ENCODE results near the gene SWI5. TPM values are rescaled to one million over a fixed set of nuclear protein-coding genes. Genes with fewer than 3 reads are reported as not detected.

SWI5 gene
- total RNA-seq, 4 donors from 2014 or later: 16.2 to 26.6 (median 21.0) TPM

DNA sequence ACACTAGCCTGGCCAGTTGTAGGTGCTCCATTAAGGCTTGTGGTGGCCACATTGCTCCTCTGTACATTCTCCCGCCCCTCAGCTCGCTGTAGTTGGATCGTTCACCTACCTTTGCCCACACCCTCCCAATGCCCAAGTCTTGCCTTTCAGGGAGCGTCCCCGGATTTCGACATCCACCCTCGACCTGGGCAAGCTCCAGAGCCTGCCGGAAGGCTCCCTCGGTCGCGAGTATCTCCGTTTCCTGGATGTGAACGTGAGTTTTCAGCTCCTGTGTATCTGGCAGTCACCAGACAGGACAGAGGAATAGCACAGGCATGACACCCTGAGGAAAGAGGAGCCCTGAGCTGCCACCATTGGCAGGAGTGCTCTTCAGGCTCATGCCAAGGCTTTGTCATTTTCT, 49.6 kb downstream of the SWI5 start:
- 90% methylated on average over 13 of the region's 13 CpGs for WGBS
- peaks cover 24 to 39% (median 27%) of the 10 kb centered on the region in 4 donors for H3K4me1 ChIP-seq
- H3K27ac ChIP-seq (replicated peaks in 1 of 4): no peak overlapping the region
- TF ChIP-seq POLR2AphosphoS5 (IDR thresholded peaks at IDR 0.05) (no peak), POLR2A (IDR thresholded peaks at IDR 0.05; ENCODE audit: low read depth) (no peak)
- intact Hi-C loops (cut with DNase I): no loop called here
- H3K36me3 ChIP-seq: peaks cover 19 to 61% (median 48%) of the 10 kb centered on the region in 4 donors
- H3K27me3 ChIP-seq: no peaks in the 10 kb centered on the region
- no peaks in the 10 kb centered on the region for H3K9me3 ChIP-seq
- no peak overlapping the region for H3K4me3 ChIP-seq
- DNase-seq (ENCODE audit: extremely low spot score): no peak

DNA sequence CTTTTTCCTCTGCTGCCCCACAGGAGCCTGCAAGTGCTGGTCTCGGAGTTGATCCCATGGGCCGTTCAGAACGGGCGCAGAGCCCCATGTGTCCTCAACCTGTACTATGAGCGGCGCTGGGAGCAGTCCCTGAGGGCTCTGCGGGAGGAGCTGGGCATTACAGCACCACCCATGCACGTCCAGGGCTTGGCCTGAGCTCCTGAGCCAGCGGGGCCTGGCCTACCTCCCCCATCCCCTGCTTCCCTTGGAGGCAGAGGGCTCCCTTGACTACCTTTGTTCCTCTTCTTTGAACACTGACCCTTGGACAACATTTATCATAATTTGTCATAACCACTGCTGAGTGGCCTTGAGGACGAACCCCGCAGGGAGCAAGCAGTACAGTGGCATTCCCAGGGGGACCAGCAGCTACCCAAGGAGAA, 57.4 kb downstream of the SWI5 start:
- no peak overlapping the region for H3K4me3 ChIP-seq
- H3K4me1 ChIP-seq: no peaks in the 10 kb centered on the region
- no peak for TF ChIP-seq POLR2A (IDR thresholded peaks at IDR 0.05; ENCODE audit: low read depth)
- no peak for TF ChIP-seq EP300 (IDR thresholded peaks at IDR 0.05)
- TF ChIP-seq POLR2AphosphoS5 (IDR thresholded peaks at IDR 0.05): no peak
- TF ChIP-seq, protein P1, sequence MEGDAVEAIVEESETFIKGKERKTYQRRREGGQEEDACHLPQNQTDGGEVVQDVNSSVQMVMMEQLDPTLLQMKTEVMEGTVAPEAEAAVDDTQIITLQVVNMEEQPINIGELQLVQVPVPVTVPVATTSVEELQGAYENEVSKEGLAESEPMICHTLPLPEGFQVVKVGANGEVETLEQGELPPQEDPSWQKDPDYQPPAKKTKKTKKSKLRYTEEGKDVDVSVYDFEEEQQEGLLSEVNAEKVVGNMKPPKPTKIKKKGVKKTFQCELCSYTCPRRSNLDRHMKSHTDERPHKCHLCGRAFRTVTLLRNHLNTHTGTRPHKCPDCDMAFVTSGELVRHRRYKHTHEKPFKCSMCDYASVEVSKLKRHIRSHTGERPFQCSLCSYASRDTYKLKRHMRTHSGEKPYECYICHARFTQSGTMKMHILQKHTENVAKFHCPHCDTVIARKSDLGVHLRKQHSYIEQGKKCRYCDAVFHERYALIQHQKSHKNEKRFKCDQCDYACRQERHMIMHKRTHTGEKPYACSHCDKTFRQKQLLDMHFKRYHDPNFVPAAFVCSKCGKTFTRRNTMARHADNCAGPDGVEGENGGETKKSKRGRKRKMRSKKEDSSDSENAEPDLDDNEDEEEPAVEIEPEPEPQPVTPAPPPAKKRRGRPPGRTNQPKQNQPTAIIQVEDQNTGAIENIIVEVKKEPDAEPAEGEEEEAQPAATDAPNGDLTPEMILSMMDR (IDR thresholded peaks at IDR 0.05): no peak
- intact Hi-C loops (cut with DNase I): no loop called here
- 100% methylated on average over 2 of the region's 11 CpGs for WGBS
- DNase-seq (ENCODE audit: extremely low spot score): no peak
- H3K9me3 ChIP-seq: no peaks in the 10 kb centered on the region
- H3K36me3 ChIP-seq: peaks cover 4 to 63% (median 46%) of the 10 kb centered on the region in 4 donors
- no peak overlapping the region for H3K27ac ChIP-seq (replicated peaks in 1 of 4)
- no peaks in the 10 kb centered on the region for H3K27me3 ChIP-seq

DNA sequence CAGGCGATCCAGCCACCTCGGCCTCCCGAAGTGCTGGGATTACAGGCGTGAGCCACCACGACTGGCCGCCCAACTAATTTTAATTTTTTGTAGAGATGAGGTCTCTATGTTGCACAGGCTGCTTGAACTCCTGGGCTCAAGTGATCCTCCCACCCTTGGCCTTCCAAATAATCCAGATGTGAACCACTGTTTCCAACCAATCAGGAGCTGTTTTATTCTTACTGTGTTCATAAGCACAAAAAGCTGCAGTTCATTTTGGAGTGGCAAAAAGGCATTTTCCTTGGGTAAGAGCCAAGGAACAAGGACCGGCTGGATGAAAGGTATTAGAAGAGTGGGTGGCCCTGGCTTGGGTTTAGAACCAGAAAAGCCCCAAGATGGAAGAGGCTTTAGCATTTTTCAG, 59.1 kb downstream of the SWI5 start:
- no peak overlapping the region for H3K4me3 ChIP-seq
- intact Hi-C loops (cut with DNase I): no loop called here
- H3K4me1 ChIP-seq: peaks cover 0 to 6% (median 6%) of the 10 kb centered on the region in 4 donors
- TF ChIP-seq, protein P1 (IDR thresholded peaks at IDR 0.05): no peak
- TF ChIP-seq POLR2AphosphoS5 (IDR thresholded peaks at IDR 0.05) (no peak), POLR2A (IDR thresholded peaks at IDR 0.05; ENCODE audit: low read depth) (no peak), EP300 (IDR thresholded peaks at IDR 0.05) (no peak)
- H3K9me3 ChIP-seq: no peaks in the 10 kb centered on the region
- H3K36me3 ChIP-seq: peaks cover 0 to 48% (median 36%) of the 10 kb centered on the region in 4 donors
- no peak for DNase-seq (ENCODE audit: extremely low spot score)
- no peaks in the 10 kb centered on the region for H3K27me3 ChIP-seq
- 93% methylated on average over 7 of the region's 7 CpGs for WGBS
- no peak overlapping the region for H3K27ac ChIP-seq (replicated peaks in 1 of 4)

DNA sequence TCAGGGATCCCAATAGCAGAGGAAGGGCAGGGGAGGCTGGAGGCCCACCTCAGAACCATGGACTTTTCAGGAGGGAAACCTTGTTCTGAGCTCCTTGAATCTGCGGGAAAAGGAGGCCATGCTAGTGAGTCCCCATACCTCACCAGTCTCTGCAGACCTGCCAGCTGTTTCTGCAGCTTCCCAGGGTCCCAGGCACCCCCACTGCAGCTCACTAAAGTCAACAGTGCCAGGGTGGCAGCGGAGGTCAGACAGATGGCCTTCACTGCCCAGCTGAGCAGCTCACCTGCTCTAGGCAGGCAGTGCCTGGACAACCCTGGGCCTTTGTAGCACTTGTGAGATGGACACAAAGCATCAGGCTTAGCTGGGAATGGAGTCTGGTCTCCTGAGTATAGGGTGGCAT, 59.8 kb downstream of the SWI5 start:
- Histone ChIP-seq H3K27ac (replicated peaks in 1 of 4) (no peak overlapping the region), H3K4me3 (no peak overlapping the region), H3K4me1 (peaks cover under 1 to 10% (median 9%) of the 10 kb centered on the region in 4 donors), H3K9me3 (no peaks in the 10 kb centered on the region), H3K27me3 (no peaks in the 10 kb centered on the region), H3K36me3 (peaks cover 0 to 41% (median 34%) of the 10 kb centered on the region in 4 donors)
- intact Hi-C loops (cut with DNase I): no loop called here
- TF ChIP-seq EP300 (IDR thresholded peaks at IDR 0.05) (no peak), POLR2AphosphoS5 (IDR thresholded peaks at IDR 0.05) (no peak), POLR2A (IDR thresholded peaks at IDR 0.05; ENCODE audit: low read depth) (no peak)
- TF ChIP-seq, protein P1 (IDR thresholded peaks at IDR 0.05): no peak
- DNase-seq (ENCODE audit: extremely low spot score): no peak
- no CpG with 5 or more reads among the region's 2 CpGs for WGBS

DNA sequence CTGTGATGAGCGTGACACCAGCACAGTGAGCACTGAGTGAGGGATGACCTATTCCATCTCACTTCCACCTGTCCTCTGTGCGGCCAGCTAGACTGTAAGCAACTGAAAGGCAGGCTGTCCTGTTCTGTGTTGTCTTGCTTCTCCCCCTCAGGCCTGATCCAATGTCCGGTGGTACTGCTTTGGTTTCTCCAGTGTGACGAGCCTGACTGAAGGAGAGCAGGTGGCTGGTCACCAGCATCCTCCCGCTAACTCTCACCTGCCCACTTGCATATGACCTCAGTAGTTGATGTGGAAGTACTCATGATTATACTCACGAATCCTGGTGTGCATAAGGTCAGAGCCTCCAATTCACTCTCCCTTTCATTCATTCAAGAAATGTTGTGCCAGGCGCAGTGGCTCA, 61.9 kb downstream of the SWI5 start:
- no peak for DNase-seq (ENCODE audit: extremely low spot score)
- Histone ChIP-seq H3K4me1 (peaks cover 4 to 26% (median 20%) of the 10 kb centered on the region in 4 donors), H3K27ac (replicated peaks in 1 of 4) (no peak overlapping the region), H3K27me3 (no peaks in the 10 kb centered on the region), H3K4me3 (no peak overlapping the region), H3K9me3 (no peaks in the 10 kb centered on the region), H3K36me3 (peaks cover 2 to 30% (median 25%) of the 10 kb centered on the region in 4 donors)
- intact Hi-C loops (cut with DNase I): no loop called here
- 94% methylated on average over 7 of the region's 7 CpGs for WGBS
- TF ChIP-seq POLR2AphosphoS5 (IDR thresholded peaks at IDR 0.05): no peak

Small RNAs within 50 kb of the gene (small RNA-seq; reads per million reads assigned to genes)
- gene MIR199B: 20.1 to 34.5 (median 22.0) reads per million in 3 donors
- gene MIR3154: 0 reads per million in 3 donors

Other genes starting within 250 kb of the SWI5 start
- 10 to 100 TPM in 2 of 4 donors, 1 to 10 TPM in 2; 5.4 to 12.0 (median 9.7) TPM for gene NAIF1, start 209.0 kb upstream of the SWI5 start, total RNA-seq
- 100 to 1,000 TPM in 1 of 4 donors, 10 to 100 TPM in 3; 14.5 to 140 (median 21.3) TPM for gene SLC25A25, start 208.0 kb upstream of the SWI5 start, total RNA-seq
- gene PTGES2, start 148.5 kb upstream of the SWI5 start, total RNA-seq: 10 to 100 TPM; 58.0 to 72.7 (median 60.5) TPM
- 1 to 10 TPM in 1 of 4 donors, under 1 TPM in 1, not detected in 2; 0.83 to 6.2 TPM for gene LCN2, start 126.8 kb upstream of the SWI5 start, total RNA-seq
- 100 to 1,000 TPM; 132 to 213 (median 148) TPM for gene BBLN, start 116.0 kb upstream of the SWI5 start, total RNA-seq
- 100 to 1,000 TPM in 1 of 4 donors, 10 to 100 TPM in 3; 57.5 to 110 (median 73.2) TPM for gene CIZ1, start 84.7 kb upstream of the SWI5 start, total RNA-seq
- 10 to 100 TPM; 10.9 to 27.0 (median 16.8) TPM for gene DNM1, start 72.9 kb upstream of the SWI5 start, total RNA-seq
- 100 to 1,000 TPM in 2 of 4 donors, 10 to 100 TPM in 2; 71.1 to 108 (median 101) TPM for gene GOLGA2, start 269 bp upstream of the SWI5 start, total RNA-seq
- gene TRUB2, start 46.2 kb downstream of the SWI5 start, total RNA-seq: 10 to 100 TPM in 1 of 4 donors, 1 to 10 TPM in 3; 5.4 to 13.2 (median 9.5) TPM
- 10 to 100 TPM; 23.3 to 37.6 (median 30.1) TPM for gene COQ4, start 46.6 kb downstream of the SWI5 start, total RNA-seq
- gene SLC27A4, start 64.3 kb downstream of the SWI5 start, total RNA-seq: 10 to 100 TPM; 15.8 to 35.6 (median 25.5) TPM
- gene URM1, start 95.1 kb downstream of the SWI5 start, total RNA-seq: 10 to 100 TPM; 25.3 to 36.8 (median 28.3) TPM
- 10 to 100 TPM; 21.7 to 31.0 (median 27.5) TPM for gene CERCAM, start 144.6 kb downstream of the SWI5 start, total RNA-seq
- 10 to 100 TPM; 18.1 to 34.3 (median 23.0) TPM for gene ODF2, start 179.7 kb downstream of the SWI5 start, total RNA-seq
- 10 to 100 TPM; 18.3 to 27.8 (median 20.5) TPM for gene GLE1, start 228.4 kb downstream of the SWI5 start, total RNA-seq